Stimulated activated CD8-positive, alpha-beta memory T cell treated with anti-CD3 and anti-CD28 coated beads, Interleukin-4, amount 100 ng/mL, for 48 hours (primary cell): ENCODE measurements around the gene SETD5.

Experiments used
- DNase-seq: peaks from one replicate; pipeline ENCODE4 v3.0.0-alpha.2; 2020

Gene SETD5, protein sequence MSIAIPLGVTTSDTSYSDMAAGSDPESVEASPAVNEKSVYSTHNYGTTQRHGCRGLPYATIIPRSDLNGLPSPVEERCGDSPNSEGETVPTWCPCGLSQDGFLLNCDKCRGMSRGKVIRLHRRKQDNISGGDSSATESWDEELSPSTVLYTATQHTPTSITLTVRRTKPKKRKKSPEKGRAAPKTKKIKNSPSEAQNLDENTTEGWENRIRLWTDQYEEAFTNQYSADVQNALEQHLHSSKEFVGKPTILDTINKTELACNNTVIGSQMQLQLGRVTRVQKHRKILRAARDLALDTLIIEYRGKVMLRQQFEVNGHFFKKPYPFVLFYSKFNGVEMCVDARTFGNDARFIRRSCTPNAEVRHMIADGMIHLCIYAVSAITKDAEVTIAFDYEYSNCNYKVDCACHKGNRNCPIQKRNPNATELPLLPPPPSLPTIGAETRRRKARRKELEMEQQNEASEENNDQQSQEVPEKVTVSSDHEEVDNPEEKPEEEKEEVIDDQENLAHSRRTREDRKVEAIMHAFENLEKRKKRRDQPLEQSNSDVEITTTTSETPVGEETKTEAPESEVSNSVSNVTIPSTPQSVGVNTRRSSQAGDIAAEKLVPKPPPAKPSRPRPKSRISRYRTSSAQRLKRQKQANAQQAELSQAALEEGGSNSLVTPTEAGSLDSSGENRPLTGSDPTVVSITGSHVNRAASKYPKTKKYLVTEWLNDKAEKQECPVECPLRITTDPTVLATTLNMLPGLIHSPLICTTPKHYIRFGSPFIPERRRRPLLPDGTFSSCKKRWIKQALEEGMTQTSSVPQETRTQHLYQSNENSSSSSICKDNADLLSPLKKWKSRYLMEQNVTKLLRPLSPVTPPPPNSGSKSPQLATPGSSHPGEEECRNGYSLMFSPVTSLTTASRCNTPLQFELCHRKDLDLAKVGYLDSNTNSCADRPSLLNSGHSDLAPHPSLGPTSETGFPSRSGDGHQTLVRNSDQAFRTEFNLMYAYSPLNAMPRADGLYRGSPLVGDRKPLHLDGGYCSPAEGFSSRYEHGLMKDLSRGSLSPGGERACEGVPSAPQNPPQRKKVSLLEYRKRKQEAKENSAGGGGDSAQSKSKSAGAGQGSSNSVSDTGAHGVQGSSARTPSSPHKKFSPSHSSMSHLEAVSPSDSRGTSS (N-terminal part only)

DNA sequence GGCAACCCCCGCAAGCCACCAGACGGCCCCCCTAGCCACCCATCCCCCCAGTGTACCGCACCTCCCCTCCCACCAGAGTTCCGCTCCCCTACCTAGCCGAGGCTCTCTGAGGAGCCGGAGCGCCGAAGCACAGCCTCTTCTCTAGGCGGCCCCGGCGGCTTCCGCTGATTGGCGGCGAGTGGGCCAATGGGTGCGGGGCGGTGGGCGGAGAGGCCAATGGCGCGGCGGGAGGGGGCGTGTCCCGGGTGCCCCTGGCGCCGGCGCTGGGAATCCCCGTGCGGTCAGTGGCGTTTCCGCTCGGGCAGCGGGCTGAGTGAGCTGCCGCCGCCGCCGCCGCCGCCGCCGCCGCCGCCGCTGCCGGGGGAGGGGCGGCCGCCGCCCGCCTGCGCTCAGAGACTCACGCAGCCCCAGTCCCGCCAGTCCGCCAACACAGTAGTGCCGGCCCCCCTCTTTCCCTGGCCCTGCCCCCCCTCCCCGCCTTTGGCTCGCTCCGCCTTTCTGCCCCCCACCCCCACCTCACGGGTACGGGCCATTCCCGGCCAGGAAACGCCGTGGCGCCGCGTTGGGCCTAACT is at the start of gene SETD5:
Gene SETD5 (plus strand): TSS at position 284 of the 574 bp plus-strand sequence. CDS start 31,324 bp downstream, outside the sequence.
- DNase-seq: peak; percentile 100

DNA sequence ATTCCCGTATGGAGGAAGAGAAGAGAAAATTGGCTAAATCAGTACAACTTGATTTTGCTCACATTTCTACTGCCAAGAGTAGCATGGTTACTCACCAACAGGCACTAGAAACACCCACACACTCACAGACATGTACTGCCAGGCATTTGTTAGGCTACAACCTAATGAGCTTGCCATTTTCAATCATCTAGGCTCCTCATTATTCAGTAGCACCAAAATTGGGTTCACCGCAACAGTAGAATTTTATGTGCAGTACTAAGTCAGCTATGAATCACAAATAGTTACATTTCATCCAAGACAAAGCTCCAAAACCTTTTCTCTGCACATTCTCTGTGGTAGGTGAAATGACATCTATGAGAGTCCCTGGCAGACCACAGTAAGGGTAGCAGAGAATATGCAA is 49.5 kb upstream of the SETD5 start:
- no peak for DNase-seq

DNA sequence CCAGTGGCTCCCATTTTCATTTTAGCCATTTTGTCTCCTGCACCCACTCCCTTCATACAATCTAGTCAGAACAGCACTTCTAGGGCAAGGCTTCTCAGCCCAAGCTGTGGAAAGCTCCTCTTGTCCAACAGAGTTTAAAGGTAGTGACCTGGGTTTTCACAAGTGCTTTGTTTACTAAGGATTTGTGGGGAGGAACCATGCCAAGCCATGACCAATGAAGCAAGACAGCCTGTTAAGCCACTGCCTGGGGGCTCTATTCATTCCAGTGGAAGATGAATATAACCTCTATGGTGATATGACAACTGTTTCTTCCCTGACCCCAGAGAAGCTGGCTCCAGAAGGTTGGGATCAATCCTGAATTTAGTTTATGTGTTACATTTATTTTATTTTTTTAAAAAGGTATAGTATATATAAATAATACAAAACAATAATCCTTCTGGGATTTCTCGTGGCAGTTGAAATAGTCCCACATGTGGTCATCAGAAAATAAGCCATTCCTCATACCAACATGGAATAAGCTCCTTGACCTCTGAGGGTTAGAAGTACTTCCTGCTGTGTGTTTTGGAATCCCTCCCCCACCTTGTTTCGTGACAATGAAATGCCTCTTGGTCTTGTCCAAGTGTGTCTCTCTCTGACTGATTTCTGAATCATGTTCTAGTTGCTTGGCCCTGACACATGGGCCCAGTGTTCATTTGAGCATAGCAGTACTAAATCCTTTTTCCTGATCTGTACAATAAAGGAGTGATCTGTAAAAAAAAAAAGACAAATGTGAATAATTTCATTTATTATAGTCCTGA is 47.9 kb upstream of the SETD5 start:
- no peak for DNase-seq

DNA sequence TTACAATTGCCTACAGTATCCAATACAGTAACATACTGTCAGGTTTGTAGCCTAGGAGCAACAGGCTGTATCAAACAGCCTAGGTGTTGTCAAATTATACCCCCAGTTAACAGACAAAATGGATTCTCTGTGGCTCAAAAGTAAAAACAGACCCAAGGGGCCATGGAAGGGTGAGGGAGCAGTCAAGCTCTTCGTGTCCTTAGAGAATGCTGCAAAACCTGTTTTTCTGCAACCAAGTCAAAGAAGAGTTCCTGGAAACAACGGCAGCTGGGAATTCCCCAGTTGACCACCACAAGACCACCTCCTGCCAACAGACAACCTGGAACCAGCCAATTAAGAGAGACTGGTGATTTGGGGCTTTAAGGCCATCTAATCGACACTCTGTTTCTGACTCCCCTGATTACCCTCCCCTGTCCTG is 45.7 kb upstream of the SETD5 start:
- DNase-seq: no peak

DNA sequence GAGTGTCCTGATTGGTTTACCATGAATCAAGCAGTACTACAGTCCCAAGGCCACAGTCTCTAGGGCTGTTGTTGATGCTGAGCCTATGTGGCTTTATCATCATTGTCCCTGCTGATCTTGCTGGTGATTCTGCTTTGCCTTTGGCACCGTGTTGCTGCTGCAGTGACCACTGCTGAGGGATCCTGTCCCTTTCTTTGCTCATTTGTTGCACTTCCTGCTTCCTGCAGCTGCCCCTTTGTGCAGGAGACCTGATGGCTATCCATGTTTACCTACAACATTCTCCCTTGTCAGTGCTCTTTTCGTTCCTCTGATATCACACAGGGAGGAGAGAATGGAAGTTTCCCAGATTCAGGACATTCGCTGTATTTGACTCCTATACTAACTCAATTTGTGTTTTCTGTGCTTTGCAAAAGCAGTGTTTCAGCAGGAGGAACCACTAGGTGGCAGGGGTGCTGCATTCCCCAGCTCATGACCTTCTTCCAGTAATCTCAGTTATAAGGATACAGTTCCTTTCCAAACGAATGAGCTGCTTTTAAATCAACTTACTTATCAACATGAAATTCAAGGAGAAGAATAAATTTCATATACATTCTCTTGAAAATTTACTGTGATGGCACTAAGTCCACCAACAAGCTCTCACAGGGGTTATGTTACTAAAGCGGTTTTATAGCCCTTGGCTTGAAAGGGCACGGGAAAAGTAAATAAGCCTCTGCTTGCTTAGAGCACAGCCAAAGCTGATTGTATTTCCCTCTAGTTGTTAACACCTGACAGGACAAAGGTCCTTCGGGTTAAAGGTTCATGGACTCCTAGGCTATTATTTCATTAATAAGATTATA is 44.3 kb upstream of the SETD5 start:
- DNase-seq: peak; percentile 65

DNA sequence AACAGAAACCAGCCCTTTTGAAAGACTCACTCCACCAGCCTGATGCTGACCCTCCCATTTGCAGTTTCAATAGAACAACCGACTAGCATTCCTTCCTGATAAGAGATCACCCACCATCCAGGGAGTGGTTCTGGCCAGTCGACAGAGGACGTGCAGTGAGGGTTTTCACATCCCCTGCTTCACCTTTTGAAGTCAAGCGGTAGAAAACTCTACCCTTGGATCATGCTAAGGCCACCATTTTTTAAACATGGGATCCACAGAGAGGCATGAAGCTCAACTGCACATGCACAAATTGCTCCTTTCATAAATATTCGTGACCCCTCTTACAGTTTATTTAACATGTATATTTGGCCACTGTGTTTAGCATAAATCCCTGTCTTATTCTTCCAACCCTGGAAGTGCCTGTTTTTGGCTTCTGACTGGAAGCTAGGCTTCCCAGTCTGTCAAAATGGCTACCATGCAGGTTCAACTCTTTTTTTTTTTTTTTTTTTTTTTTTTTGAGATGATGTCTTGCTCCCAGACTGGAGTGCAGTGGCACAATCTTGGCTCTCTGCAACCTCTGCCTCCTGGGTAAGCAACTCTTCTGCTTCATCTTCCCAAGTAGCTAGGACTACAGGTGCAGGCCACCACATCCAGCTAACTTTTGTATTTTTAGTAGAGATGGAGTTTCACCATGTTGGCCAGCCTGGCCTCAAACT is 35.6 kb upstream of the SETD5 start:
- no peak for DNase-seq

DNA sequence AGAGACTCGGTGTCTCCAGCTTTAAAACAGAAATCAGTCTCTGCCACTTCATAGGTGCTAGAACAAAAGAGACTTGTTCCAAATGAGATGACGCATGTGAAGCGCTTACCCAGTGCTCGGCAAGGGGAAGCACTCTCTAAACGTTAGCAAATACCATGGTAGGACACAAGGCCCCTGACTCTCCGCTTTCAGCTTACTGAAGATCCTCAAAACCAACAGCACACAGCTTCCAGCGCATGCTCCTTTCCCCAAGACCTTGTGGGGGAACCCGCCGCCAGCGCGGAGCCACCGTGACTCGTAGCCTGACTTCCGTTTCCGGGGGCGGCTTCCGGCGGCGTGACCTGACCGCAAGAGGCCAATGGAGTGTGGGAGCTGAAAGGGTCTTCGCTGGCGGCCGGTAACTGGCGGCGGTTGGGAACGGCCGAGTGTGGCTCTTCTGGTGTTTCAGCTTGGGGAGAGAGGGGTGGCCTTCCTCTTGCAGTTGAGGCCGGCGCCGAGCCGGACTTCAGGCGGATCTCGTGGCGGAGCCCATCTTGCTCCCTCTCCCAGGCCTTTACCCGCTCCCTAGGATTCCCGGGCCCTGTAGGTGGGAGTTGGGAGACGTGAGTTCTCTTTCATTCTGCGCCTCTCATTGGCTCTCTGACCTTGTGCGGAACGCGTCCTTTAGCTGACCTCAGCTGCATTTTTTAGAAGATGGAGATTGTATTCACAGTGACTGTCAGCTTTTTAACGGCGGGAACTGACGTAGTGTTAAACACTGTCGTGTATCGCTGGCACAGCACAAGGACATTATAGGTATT is 34.5 kb upstream of the SETD5 start, which contains the start of gene THUMPD3:
Gene THUMPD3 (plus strand): TSS at position 324 of the 800 bp plus-strand sequence. CDS start 2,015 bp downstream, outside the sequence.
- peak; percentile 96 for DNase-seq

DNA sequence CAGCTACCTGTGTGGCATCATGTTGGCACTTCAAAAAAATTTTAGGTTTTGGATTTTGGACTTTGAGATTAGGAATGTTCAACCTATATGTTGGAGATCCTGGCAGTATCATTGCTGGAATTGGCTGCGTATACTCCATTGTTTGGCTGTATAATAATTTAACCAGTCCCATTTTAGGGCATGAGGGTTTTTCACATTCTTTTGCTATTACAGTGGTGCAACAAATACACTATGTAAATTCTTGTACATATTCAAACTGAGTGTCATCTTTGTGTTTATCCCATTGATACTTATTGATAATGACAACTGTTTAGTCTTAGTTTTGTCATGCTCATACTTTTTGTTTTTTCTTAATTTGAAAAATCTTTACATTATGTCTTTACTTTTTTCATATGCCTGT is 27.9 kb upstream of the SETD5 start:
- no peak for DNase-seq

DNA sequence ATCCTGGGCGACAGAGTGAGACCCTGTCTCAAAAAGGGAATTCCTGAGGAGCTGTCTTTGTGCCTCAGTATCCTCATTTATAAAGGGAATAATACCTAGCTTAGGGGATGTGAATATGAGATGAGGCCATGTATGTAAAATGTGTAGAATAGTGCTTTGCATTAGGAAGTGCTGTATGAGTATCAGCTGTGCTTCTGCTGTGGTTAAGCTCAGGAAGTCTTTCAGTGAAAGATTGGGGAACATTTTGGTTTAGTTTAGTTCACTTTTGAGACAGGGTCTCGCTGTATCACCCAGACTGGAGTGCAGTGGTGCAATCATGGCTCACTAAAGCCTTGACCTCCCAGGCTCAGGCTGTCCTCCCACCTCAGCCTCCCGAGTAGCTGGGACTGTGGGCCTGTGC is 23.9 kb upstream of the SETD5 start:
- no peak for DNase-seq

DNA sequence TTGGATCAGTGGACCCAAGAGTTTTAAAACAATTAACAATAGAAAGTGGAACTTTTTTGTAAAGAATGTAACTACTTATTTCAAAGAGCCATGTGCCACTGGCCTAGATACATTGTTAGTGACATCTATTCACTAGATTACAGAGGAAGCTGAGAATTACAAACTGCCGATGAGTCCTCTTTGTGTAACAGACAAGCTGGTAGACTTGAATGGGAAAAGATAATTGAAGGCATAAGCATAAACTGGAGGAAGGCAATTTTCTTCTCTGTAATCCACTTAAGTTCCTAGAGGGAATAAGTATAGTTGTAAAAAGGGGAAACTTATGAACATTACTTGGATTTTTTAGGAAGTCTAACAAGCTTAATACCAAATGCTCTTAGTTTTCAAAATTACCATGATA is 19.4 kb upstream of the SETD5 start:
- no peak for DNase-seq

DNA sequence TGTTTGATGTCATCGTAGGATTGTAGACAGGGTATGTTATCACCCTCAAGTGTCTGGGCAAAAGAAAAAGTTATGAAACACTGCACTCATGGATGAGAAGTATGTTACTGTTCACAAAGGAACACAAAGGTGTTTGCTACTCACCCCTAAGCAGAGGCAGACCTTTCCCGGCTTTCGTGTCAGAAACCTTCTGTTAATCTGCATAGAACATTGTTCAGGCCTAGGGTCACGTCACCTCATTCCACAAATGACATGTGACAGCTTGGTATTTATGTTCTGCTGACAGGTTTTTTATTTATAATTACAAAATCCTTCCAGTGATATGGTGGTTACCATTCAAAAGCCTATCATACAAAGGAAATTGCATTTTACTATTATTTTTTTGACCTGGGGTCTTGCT is 18.1 kb upstream of the SETD5 start:
- DNase-seq: no peak

DNA sequence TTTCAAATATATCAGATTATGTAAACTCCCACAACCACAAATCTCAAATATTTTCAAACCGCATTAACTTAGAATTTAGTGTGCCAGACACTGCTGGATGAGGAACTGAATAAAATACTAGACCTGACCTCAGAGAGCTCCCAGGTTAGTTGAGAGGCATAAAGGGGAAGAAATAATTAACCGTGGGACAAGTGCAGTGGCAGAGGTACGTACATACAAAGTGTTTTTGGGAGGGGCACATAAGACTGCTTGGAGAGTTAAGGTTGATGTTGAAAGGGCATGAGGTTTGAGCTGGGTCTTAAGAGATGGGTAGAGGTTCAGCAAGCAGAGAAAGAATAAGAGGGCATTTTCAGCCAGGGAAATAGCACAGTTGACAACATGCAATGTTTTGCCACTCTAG is 17.4 kb upstream of the SETD5 start:
- no peak for DNase-seq

DNA sequence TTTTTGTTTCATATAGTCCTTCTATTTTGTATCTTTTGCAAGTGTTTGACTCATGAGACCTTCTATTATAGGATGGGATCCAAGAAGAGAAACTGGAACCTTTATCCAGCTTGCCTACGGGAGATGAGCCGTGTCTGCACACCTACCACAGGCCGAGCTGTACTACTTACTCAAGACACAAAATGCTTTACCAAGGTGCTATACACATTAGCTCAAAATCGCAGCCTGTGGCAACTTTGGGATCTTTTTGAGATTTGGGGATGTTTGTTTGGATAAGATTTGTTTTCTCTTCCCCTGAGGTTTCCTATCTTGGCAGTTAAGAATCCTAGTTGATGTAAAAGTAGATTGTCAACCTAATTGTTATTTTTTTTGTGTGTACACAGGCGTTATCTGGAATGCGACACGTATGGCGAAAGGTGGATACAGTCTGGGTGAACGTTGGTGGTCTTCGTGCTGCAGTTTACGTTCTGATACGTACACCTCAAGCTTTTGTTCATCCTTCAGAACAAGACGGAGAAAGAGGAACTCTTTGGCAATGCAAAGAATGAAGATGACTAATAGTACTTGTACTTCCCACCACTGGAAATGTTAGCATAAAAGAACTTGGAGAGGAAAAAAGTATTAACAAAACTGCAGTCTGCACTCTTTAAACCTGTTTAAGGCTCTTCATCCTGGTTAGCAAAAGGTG is 13.1 kb upstream of the SETD5 start:
- DNase-seq: no peak

DNA sequence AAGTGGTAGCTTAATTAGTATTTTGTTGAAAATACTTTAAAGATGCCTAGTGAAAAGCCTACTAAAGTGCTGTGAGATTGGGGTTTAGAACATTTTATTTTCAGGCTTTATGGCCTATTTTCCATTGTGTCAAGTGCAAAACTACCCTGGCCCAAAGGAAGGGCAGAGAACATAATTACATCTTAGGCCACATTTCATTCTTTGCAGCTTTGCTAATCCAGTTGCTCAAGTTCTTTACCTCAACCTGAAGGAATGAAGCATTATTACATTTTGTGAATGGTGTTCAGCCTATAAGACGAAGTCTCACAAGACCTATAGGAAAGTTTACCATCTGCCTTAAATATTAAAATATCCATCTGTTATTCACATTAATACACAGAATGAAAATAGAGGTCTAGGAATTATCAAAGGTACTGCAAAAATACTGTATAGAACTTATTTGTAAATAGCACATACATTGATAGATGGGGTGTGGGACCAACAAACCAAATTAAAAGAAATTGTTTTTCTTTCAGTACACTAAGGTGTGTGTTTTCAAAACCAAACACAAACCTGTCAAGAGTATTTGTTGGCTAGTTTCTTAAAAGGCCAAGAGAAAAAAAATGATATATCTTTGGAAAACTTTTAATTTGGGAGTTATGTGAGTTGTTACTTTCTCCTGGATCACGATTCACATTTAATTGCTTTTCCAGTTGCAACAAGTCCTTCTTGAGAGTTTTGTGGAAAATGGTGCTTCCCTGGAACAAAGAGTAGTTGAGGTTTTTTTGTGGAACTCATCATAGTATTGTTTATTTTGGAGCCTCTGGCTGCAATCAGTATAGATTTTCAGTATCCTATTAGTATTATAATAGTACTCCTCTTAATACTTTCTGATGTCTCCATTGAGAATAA is 12.0 kb upstream of the SETD5 start:
- DNase-seq: no peak

DNA sequence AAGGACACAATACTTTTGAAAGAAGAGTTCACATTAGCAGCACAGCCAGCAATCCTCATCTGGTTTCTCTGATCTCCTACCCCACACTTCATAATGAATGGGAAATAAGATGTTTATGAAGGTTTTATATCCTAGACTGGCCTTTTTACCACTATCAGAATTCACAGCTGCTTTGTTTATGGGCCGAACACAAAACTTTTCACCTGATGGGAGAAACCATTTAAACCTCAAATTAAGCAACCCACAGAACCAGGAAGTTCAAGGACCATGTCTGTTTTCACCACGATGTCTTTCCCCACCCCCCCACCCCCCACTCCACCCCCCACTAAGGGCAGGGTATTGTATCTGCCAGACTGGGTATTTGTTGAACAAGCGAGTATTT is 11.3 kb upstream of the SETD5 start:
- DNase-seq: no peak

DNA sequence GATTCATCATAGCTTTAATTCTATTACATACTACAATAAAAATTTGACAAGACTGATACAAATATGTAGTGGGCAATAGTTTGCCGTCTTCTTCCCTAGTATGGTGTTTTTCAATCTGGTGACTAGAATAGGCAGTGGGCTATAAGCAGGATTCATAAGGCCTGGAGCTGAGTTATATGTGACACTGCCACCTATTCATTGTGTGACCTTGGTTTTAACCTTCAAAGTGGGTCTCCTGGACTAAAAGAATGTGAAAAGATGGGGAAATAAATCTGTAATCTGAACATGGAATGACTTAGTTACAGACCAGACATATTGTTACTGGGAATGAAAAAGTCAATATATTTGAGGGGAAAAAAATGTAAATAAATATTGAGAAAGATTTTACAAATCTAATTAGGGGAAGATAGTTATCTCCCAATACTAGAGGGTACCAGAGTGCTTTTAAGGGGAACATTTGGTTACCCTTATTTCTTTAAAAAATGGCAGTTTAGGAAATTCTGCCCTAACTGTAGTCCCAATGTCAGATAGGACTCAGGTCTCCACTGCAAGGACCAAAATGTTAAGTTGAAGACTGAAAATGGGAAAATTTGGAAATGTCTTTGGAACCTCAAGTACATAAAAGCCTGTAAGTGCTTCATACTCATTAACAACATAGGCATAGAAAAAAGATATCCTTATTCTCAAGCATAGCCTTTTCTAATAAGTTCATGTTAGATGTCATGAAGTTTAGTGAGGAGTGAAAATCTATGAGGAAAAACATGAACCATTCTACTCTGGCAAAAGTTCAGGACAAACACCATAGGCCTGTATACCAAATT is 10.7 kb upstream of the SETD5 start:
- DNase-seq: no peak

DNA sequence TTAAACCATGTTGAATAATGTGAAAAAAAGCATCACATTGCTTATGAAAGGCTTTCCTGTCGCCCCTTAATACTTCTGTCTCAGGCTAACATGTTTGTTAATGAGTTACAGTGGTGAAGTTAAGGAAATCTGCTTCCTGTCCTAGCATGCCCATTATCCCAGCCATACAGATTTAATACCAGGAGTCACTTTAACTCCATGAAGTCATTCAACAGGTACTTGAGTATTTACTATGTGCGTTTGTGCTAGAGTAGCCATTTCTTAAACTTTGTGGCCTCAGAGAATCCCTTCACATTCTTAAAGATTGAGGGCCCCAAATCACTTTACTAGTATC is 10.1 kb upstream of the SETD5 start:
- DNase-seq: no peak
